Osteoblast (primary cell): ENCODE results near the gene PLB1. TPM values are rescaled to one million over a fixed set of nuclear protein-coding genes. Genes with fewer than 3 reads are reported as not detected.

Source experiments
- DNase-seq: peaks from one replicate; pipeline ENCODE4 v3.0.0; 2011; ENCODE audit warnings: low spot score, mixed read lengths; ENCODE audit not compliant: insufficient read length; ENCODE audit errors: missing footprints
- H2AFZ ChIP-seq: 2 replicates; pipeline ENCODE4 v1.6.0; 2011; ENCODE audit warnings: mild to moderate bottlenecking, low read length
- H3K27ac ChIP-seq: 2 replicates; pipeline ENCODE4 v1.5.1; 2011; ENCODE audit warnings: mild to moderate bottlenecking, low read depth, low read length, moderate library complexity
- H3K27me3 ChIP-seq: 2 replicates; pipeline ENCODE4 v1.6.0; 2012; ENCODE audit warnings: mild to moderate bottlenecking, control low read depth, inconsistent platforms, low read length, moderate library complexity; ENCODE audit not compliant: insufficient read depth
- H3K36me3 ChIP-seq: 2 replicates; pipeline ENCODE4 v1.5.1; 2011; ENCODE audit warnings: mild to moderate bottlenecking, low read length, control low read depth, moderate library complexity; ENCODE audit not compliant: insufficient read depth
- H3K4me1 ChIP-seq: 2 replicates; pipeline ENCODE4 v1.5.1; 2011; ENCODE audit warnings: mild to moderate bottlenecking, low read length, control low read depth, moderate library complexity; ENCODE audit not compliant: insufficient read depth
- H3K4me2 ChIP-seq: 2 replicates; pipeline ENCODE4 v1.6.0; 2011; ENCODE audit warnings: mild to moderate bottlenecking, low read length; ENCODE audit not compliant: insufficient read depth
- H3K4me3 ChIP-seq: fragments of 200-600 bp; sonication (generic); 3 replicates; pipeline ENCODE4 v1.5.1; 2012; ENCODE audit warnings: mild to moderate bottlenecking, low read length, inconsistent platforms; ENCODE audit not compliant: insufficient read depth
- H3K79me2 ChIP-seq: 2 replicates; pipeline ENCODE4 v1.6.0; 2012; ENCODE audit warnings: mild to moderate bottlenecking, low read length, control low read depth, inconsistent platforms; ENCODE audit not compliant: insufficient read depth
- H3K9me3 ChIP-seq: 2 replicates; pipeline ENCODE4 v1.5.1; 2011; ENCODE audit warnings: low read depth, low read length, control low read depth
- H4K20me1 ChIP-seq: 2 replicates; pipeline ENCODE4 v1.6.0; 2012; ENCODE audit warnings: mild to moderate bottlenecking, low read length, control low read depth; ENCODE audit not compliant: insufficient read depth
- total RNA-seq: library from RNA; depleted of rRNA; stranded (reverse); fragments of >200 nt; gene quantifications from 2 replicates; pipeline ENCODE4 v1.2.3, GENCODE V29; 2012
- TF ChIP-seq, protein P1 (sequence below): IDR thresholded peaks from 2 replicates; pipeline ENCODE4 v1.5.1; 2011; ENCODE audit warnings: mild to moderate bottlenecking, low read depth, low read length, moderate library complexity; ENCODE audit errors: extremely low read depth

PLB1 gene
- total RNA-seq, 1 donor: 0.36 TPM

DNA sequence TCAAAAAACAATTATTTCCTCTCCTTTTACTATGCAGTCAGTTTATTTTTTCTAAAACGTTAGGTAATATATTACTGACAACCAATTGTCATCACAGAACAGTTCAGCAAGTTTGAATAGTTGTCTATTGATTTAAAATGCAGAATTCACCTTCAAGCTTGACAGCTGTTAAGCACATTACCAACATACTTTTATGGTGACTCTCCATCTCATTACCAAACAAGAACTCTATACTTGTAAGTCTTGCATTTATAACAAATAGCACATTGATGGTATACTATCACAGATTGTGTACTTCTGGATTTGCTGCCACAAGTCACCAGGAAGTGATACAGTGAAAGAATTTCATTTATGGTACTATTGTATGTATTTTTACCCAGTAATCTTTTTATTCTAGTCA lies 156.4 kb downstream of the PLB1 start:
- no peak overlapping the region for H3K4me3 ChIP-seq
- TF ChIP-seq, protein P1, sequence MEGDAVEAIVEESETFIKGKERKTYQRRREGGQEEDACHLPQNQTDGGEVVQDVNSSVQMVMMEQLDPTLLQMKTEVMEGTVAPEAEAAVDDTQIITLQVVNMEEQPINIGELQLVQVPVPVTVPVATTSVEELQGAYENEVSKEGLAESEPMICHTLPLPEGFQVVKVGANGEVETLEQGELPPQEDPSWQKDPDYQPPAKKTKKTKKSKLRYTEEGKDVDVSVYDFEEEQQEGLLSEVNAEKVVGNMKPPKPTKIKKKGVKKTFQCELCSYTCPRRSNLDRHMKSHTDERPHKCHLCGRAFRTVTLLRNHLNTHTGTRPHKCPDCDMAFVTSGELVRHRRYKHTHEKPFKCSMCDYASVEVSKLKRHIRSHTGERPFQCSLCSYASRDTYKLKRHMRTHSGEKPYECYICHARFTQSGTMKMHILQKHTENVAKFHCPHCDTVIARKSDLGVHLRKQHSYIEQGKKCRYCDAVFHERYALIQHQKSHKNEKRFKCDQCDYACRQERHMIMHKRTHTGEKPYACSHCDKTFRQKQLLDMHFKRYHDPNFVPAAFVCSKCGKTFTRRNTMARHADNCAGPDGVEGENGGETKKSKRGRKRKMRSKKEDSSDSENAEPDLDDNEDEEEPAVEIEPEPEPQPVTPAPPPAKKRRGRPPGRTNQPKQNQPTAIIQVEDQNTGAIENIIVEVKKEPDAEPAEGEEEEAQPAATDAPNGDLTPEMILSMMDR: no peak
- H3K27ac ChIP-seq: no peak overlapping the region
- H3K4me2 ChIP-seq: no peak overlapping the region
- no peak for DNase-seq
- no peaks in the 10 kb centered on the region for H4K20me1 ChIP-seq
- H3K27me3 ChIP-seq: no peaks in the 10 kb centered on the region
- H3K9me3 ChIP-seq: no peaks in the 10 kb centered on the region
- H2AFZ ChIP-seq: no peak overlapping the region
- H3K36me3 ChIP-seq: no peaks in the 10 kb centered on the region
- H3K79me2 ChIP-seq: no peaks in the 10 kb centered on the region
- peaks cover 10% of the 10 kb centered on the region for H3K4me1 ChIP-seq

DNA sequence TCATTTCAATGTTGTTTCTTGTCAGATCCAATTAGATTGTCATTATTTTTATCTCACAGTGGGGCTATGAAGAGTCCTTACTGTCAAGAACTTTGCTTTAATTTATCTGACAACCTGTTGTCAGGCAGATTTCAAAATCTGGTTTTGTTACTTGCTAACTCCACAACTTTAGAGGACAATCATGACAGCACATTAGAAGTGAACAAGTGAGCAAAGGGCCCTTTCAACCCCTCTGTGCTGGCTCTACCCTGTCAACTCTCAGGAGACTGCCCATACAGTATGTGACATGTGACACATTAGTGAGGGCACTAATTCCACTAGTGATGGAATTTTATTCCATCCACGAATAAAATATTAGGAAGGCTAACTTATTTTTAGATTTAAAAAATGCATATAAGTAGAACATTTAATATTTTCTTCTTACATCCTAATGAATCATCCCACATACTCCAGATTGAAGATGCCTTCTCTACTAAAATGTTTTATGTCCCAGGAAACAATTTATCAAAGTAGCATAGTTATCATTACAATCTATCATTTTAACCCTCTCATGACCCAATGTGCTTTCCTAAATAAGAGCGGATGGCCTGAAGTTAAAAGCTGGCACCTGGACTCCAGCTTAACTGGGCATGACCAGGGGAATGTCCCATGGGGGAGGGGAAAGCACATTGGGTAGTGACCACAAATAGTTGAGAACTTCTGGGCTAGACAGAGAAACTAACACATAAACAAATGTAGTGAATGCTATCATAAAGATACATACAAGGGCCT lies 158.2 kb downstream of the PLB1 start:
- H3K4me1 ChIP-seq: peaks cover 12% of the 10 kb centered on the region
- TF ChIP-seq, protein P1: no peak
- no peak for DNase-seq

DNA sequence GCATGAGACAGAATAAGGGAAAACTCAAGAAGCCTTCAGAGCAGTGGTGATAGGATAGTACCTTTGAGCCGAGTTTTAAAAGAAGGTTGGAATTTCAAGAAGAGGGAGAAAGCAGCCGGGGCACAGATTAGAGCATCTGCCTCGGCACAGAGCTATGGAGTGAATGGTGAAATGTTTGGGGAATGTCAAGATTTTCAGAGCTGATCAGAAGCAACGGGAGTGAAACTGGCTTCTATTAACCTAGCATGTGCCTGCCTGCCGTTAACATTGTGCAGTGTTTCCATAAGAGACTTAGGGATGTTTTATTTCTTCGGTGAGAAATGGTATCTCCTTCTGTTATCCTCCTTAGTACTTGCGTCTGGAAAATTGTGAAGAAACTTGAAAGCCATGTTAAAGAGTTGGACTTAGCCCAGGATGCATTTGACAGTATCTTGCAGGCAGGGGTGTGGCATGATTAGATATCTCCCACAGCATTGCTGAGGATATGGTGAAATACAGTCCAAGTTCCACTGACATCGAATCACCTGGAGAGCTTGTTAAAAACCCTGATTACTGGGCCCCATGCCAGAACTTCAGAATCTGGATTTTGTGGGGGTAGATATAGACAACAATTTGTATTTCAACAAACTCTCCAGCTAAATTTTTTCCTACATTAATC lies 158.9 kb downstream of the PLB1 start:
- Histone ChIP-seq H3K27me3 (no peaks in the 10 kb centered on the region), H2AFZ (no peak overlapping the region), H3K4me2 (no peak overlapping the region), H3K9me3 (no peaks in the 10 kb centered on the region), H3K4me1 (peaks cover 5% of the 10 kb centered on the region), H3K4me3 (no peak overlapping the region), H3K79me2 (no peaks in the 10 kb centered on the region), H3K27ac (no peak overlapping the region), H3K36me3 (no peaks in the 10 kb centered on the region), H4K20me1 (no peaks in the 10 kb centered on the region)
- DNase-seq: no peak
- TF ChIP-seq, protein P1: no peak

More for the DNA sequence above, 158.2 kb downstream of the PLB1 start:
- no peaks in the 10 kb centered on the region for H3K27me3 ChIP-seq
- H3K36me3 ChIP-seq: no peaks in the 10 kb centered on the region
- no peak overlapping the region for H3K4me3 ChIP-seq
- no peaks in the 10 kb centered on the region for H3K9me3 ChIP-seq
- H2AFZ ChIP-seq: no peak overlapping the region
- no peak overlapping the region for H3K4me2 ChIP-seq
- no peaks in the 10 kb centered on the region for H4K20me1 ChIP-seq
- H3K79me2 ChIP-seq: no peaks in the 10 kb centered on the region
- H3K27ac ChIP-seq: no peak overlapping the region

DNA sequence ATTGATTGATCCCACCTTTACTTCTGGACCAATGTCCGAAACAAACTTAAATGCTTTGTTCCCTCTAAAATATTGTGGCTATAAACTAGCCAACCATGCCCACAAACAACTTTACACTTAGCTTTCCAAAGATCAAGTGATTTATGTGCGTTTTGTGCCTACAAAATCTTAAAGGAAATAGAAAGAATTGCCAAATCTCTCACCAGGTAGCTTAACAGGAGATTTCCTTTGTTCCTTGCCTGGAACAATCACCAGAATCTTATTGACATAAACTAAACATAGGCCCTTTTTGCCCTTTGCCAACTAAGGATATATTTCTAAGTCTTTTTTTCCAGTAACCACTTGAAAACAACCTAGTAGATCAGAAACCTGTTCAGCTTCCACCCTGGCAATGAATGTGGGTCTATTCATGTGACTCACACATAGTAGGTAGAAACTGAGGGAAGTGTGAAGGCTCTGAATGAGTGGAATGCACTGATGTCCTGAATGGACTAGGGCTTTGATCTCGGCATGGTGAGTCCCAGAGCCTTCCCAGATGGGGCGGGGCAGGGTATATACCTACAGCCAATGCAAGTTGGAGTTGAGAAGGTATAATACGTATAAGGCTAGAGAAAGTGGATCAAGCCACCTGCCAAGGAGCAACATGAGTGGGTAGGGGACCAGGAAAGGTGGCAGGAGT lies 161.2 kb downstream of the PLB1 start:
- no peaks in the 10 kb centered on the region for H3K27me3 ChIP-seq
- peaks cover 12% of the 10 kb centered on the region for H3K4me1 ChIP-seq
- H3K4me3 ChIP-seq: no peak overlapping the region
- peaks cover 2% of the 10 kb centered on the region for H4K20me1 ChIP-seq
- no peaks in the 10 kb centered on the region for H3K9me3 ChIP-seq
- H3K27ac ChIP-seq: no peak overlapping the region
- H3K36me3 ChIP-seq: no peaks in the 10 kb centered on the region
- H2AFZ ChIP-seq: no peak overlapping the region
- TF ChIP-seq, protein P1: no peak
- H3K4me2 ChIP-seq: no peak overlapping the region
- DNase-seq: no peak
- no peaks in the 10 kb centered on the region for H3K79me2 ChIP-seq
